GM12878 (cell line): ENCODE measurements around the gene GPRIN2. TPM values are rescaled to one million over a fixed set of nuclear protein-coding genes. Genes with fewer than 3 reads are reported as not detected.

ENCODE experiments used
- ATAC-seq: fragments of 200-7000 bp; cut with Tn5 transposase; 3 replicates; pipeline ENCODE4 v1.9.1; 2020; ENCODE audit warnings: mild to moderate bottlenecking, moderate library complexity
- BruUV-seq: library from RNA; stranded (reverse); fragments of 400-500 nt; replicated peaks from 2 replicates; lab custom pipeline; 2021; lab: Mats Ljungman, UMichigan
- CTCF ChIA-PET: fragments of 300-600 bp; sonication (Branson Sonifier 250); formaldehyde crosslinking; extraction: SDS; loops from one replicate; lab custom pipeline; 2021; ENCODE audit warnings: inconsistent platforms; lab: Yijun Ruan, JAX
- POLR2A ChIA-PET: fragments of 350-600 bp; formaldehyde crosslinking; extraction: SDS; loops from one replicate; lab custom pipeline; 2021; ENCODE audit warnings: inconsistent platforms; lab: Charles Lee
- RAD21 ChIA-PET: fragments of 300-600 bp; sonication (Branson Sonifier 250); formaldehyde crosslinking; loops from one replicate; lab custom pipeline; 2023; ENCODE audit warnings: antibody characterized with exemption; ENCODE audit not compliant: unreplicated experiment; lab: Charles Lee
- SMC1A ChIA-PET: fragments of 300-600 bp; sonication (Branson Sonifier 250); formaldehyde crosslinking; loops from one replicate; lab custom pipeline; 2023; ENCODE audit not compliant: unreplicated experiment, uncharacterized antibody; lab: Charles Lee
- DNase-seq: peaks from one replicate; pipeline ENCODE4 v3.0.0-alpha.2; 2011; ENCODE audit warnings: low read depth, low spot score
- FAIRE-seq: peaks from 3 replicates; lab custom pipeline; 2011; peaks lifted over from hg19 to GRCh38; lab: Jason Lieb, UNC
- H2AFZ ChIP-seq: 2 replicates; pipeline ENCODE4 v1.6.0; 2011; ENCODE audit warnings: low read depth, low read length, control low read depth; ENCODE audit not compliant: control insufficient read depth
- H3K27ac ChIP-seq: 2 replicates; pipeline ENCODE4 v1.5.1; 2011; ENCODE audit warnings: control low read depth; ENCODE audit not compliant: control insufficient read depth, insufficient read depth
- H3K27me3 ChIP-seq, 2 experiments: replicated peaks in 1 of 2; 2 replicates each; pipeline versions ENCODE4 v1.6.0 to v1.6.1; 2011; ENCODE audit warnings: low read length in 1 of 2; ENCODE audit not compliant: control insufficient read depth in 2 of 2, insufficient read depth in 2 of 2
- H3K36me3 ChIP-seq, 2 experiments: 2 replicates each; pipeline ENCODE4 v1.5.1; 2011; ENCODE audit warnings: low read length in 1 of 2; ENCODE audit not compliant: control insufficient read depth in 2 of 2, insufficient read depth in 2 of 2
- H3K4me1 ChIP-seq: 2 replicates; pipeline ENCODE4 v1.6.1; 2011; ENCODE audit warnings: mild to moderate bottlenecking, low read length, moderate library complexity, mixed read lengths; ENCODE audit not compliant: control insufficient read depth, insufficient read depth
- H3K4me2 ChIP-seq: 2 replicates; pipeline ENCODE4 v1.6.0; 2011; ENCODE audit warnings: control low read depth; ENCODE audit not compliant: control insufficient read depth, insufficient read depth
- H3K4me3 ChIP-seq: fragments of 200-600 bp; sonication (generic); 2 replicates; pipeline ENCODE4 v1.5.1; 2016
- H3K79me2 ChIP-seq: 2 replicates; pipeline ENCODE4 v1.6.0; 2011; ENCODE audit warnings: low read length; ENCODE audit not compliant: control insufficient read depth, insufficient read depth
- H3K9ac ChIP-seq: 2 replicates; pipeline ENCODE4 v1.8.0; 2011; ENCODE audit warnings: low read length, control low read depth, mixed read lengths; ENCODE audit not compliant: control insufficient read depth, insufficient read depth
- H3K9me3 ChIP-seq: replicated peaks from 3 replicates; pipeline ENCODE4 v1.5.1; 2011; ENCODE audit warnings: mild to moderate bottlenecking, low read length; ENCODE audit not compliant: control insufficient read depth, insufficient read depth
- H4K20me1 ChIP-seq: 2 replicates; pipeline ENCODE4 v1.6.0; 2011; ENCODE audit not compliant: control insufficient read depth, insufficient read depth
- BCL3 ChIP-seq: IDR thresholded peaks from 2 replicates; pipeline ENCODE4 v1.6.1; 2011; ENCODE audit warnings: borderline replicate concordance, low read depth, mild to moderate bottlenecking, moderate library complexity, low read length; ENCODE audit not compliant: insufficient read depth, poor library complexity, severe bottlenecking
- NBN ChIP-seq: fragments of 450-650 bp; IDR thresholded peaks from 2 replicates; pipeline ENCODE4 v1.6.1; 2016
- NFIC ChIP-seq: IDR thresholded peaks from 2 replicates; pipeline ENCODE4 v1.6.1; 2012; ENCODE audit warnings: low read depth, mild to moderate bottlenecking, inconsistent platforms, low read length, moderate library complexity
- PBX3 ChIP-seq: IDR thresholded peaks from 2 replicates; pipeline ENCODE4 v1.6.1; 2011; ENCODE audit warnings: mild to moderate bottlenecking, low read depth, low read length, moderate library complexity; ENCODE audit not compliant: insufficient replicate concordance
- TCF3 ChIP-seq: IDR thresholded peaks from 2 replicates; pipeline ENCODE4 v1.6.1; 2012; ENCODE audit warnings: low read depth, mild to moderate bottlenecking, low read length, borderline replicate concordance; ENCODE audit not compliant: insufficient read depth
- WGBS: methylation state at CpG from one replicate; pipeline ENCODE4 v1.1.6; 2016; ENCODE audit warnings: low lambda C conversion rate; ENCODE audit not compliant: insufficient replicate concordance, insufficient coverage; ENCODE audit errors: missing lambda C conversion rate; 5-methylcytosine and 5-hydroxymethylcytosine counted together
- in situ Hi-C: fragments of 300-500 bp; cut with MboI; formaldehyde crosslinking; loops from 9 replicates; pipeline ENCODE4 v1.14.3; 2018; ENCODE audit warnings: mixed read lengths
- intact Hi-C: fragments of 100-400 bp; cut with micrococcal nuclease; formaldehyde crosslinking; loops from one replicate; pipeline ENCODE4 v1.14.2; 2022; ENCODE audit not compliant: unreplicated experiment
- polyA plus RNA-seq, 11 experiments: library from polyadenylated mRNA; depleted of rRNA in 4 of 11; unstranded in 6 of 11; stranded (reverse) in 5 of 11; fragments of >200 nt; fragmentation: Nextera tagmentation in 4 of 11; fragmentation: Illumina TruSeq in 1 of 11; extraction: Ambion mirVana in 4 of 11; extraction: Trizol in 1 of 11; gene quantifications; 1 replicate in 1 of 11; 2 replicates in 10 of 11; pipeline versions ENCODE4 v1.2.1 to v1.2.3, GENCODE V29; 2011 to 2016; ENCODE audit warnings: inconsistent platforms in 2 of 11, missing spikeins in 2 of 11, low read depth in 1 of 11
- total RNA-seq, 4 experiments: library from RNA; depleted of rRNA in 3 of 4; stranded (reverse); fragments of >200 nt in 3 of 4; fragmentation: Illumina TruSeq in 1 of 4; extraction: Trizol in 1 of 4; gene quantifications; 2 replicates each; pipeline versions ENCODE4 v1.2.1 to v1.2.3, GENCODE V29; 2013 to 2021

The GPRIN2 gene
- total and polyA plus RNA-seq, 10 of the 15 experiments (the other 5 are each of a cell fraction or from before 2014, with no cell fraction given): 0.13 TPM; not detected in 9

GRCh38 chr10:46525177-46525823 lies 31.2 kb downstream of the GPRIN2 start:
- no peak overlapping the region for H3K4me2 ChIP-seq
- RAD21 ChIA-PET: no interaction called here
- no peak overlapping the region for H3K9ac ChIP-seq
- intact Hi-C loops (loop anchor here (10.0 kb wide), 1 partner anchor 300 kb away; no protein-coding TSS in a partner anchor), in situ Hi-C loops (no loop called here)
- no peaks in the 10 kb centered on the region for H3K36me3 ChIP-seq
- 55% methylated on average over 5 of the region's 5 CpGs for WGBS
- H3K9me3 ChIP-seq: no peaks in the 10 kb centered on the region
- H4K20me1 ChIP-seq: no peaks in the 10 kb centered on the region
- CTCF ChIA-PET: no interaction called here
- no peak overlapping the region for H3K4me3 ChIP-seq
- H3K27ac ChIP-seq: no peak overlapping the region
- no peak for DNase-seq
- 0 out of 2 replicates have a peak, but pooled peaks have one; percentile 23 for TF ChIP-seq TCF3
- TF ChIP-seq PBX3: peak; percentile 56
- 0 out of 2 replicates have a peak, but pooled peaks have one; percentile 27 for TF ChIP-seq NFIC
- no peak for TF ChIP-seq NBN
- peak; percentile 91 for TF ChIP-seq BCL3
- no peak for FAIRE-seq
- H3K4me1 ChIP-seq: no peaks in the 10 kb centered on the region
- ATAC-seq: peak; percentile 31; the same call in 1 of the 3 replicates
- SMC1A ChIA-PET: no interaction called here
- no peaks in the 10 kb centered on the region for H3K27me3 ChIP-seq
- BruUV-seq: no TSS peak
- no peaks in the 10 kb centered on the region for H3K79me2 ChIP-seq
- H2AFZ ChIP-seq: no peak overlapping the region
- POLR2A ChIA-PET: no interaction called here
